Thyroid gland (tissue), 4 donors: Measurements from ENCODE around the gene MEF2B. TPM values are rescaled to one million over a fixed set of nuclear protein-coding genes. Genes with fewer than 3 reads are reported as not detected.
A peak's percentile ranks its signal among the peaks of the same experiment; 100 is the strongest.

Source experiments
- DNase-seq, 2 donors: peaks; one replicate each; pipeline ENCODE4 v3.0.0-alpha.2; 2019
- H3K27ac ChIP-seq, 3 donors: fragments of 200-600 bp; sonication (generic); 1 replicate in 2 of 3; 2 replicates in 1 of 3; pipeline ENCODE4 v1.5.1; 2016 to 2019; ENCODE audit warnings: mild to moderate bottlenecking in 1 of 3, moderate library complexity in 1 of 3
- H3K27me3 ChIP-seq: fragments of 200-600 bp; sonication (generic); one replicate; pipeline ENCODE4 v1.5.1; 2019
- H3K36me3 ChIP-seq, 2 donors: fragments of 200-600 bp; sonication (generic); one replicate each; pipeline ENCODE4 v1.5.1; 2016 to 2019
- H3K4me1 ChIP-seq, 2 donors: fragments of 200-600 bp; sonication (generic); one replicate each; pipeline ENCODE4 v1.5.1; 2017 to 2019
- H3K4me3 ChIP-seq, 3 donors: fragments of 200-600 bp; sonication (generic); replicated peaks in 1 of 3; 1 replicate in 2 of 3; 2 replicates in 1 of 3; pipeline ENCODE4 v1.5.1; 2016; ENCODE audit warnings: mild to moderate bottlenecking in 1 of 3
- H3K9me3 ChIP-seq: fragments of 200-600 bp; sonication (generic); one replicate; pipeline ENCODE4 v1.5.1; 2017
- POLR2A ChIP-seq, 2 donors: fragments of 450-650 bp; IDR thresholded peaks; one replicate each; pipeline ENCODE4 v1.6.1; 2017; ENCODE audit warnings: antibody characterized with exemption in 2 of 2, mild to moderate bottlenecking in 2 of 2, moderate library complexity in 1 of 2
- WGBS, 2 donors: methylation state at CpG; one replicate each; pipeline ENCODE4 v1.1.5; 2017; 5-methylcytosine and 5-hydroxymethylcytosine counted together
- intact Hi-C: fragments of 100-400 bp; cut with DNase I; formaldehyde crosslinking; loops from one replicate; pipeline ENCODE4 v1.15.1; 2023
- total RNA-seq, 4 donors: library from RNA; depleted of rRNA; stranded (reverse); fragments of >200 nt; gene quantifications; one replicate each; pipeline ENCODE4 v1.2.3, GENCODE V29; 2016
- TF ChIP-seq, protein P1 (sequence below), 6 experiments: fragments of 200-600 bp in 3 of 6; fragments of 450-650 bp in 3 of 6; sonication (generic) in 3 of 6; IDR thresholded peaks; one replicate each; pipeline ENCODE4 v1.5.1; 2016 to 2019; ENCODE audit warnings: antibody characterized with exemption in 6 of 6, mild to moderate bottlenecking in 2 of 6, inconsistent platforms in 1 of 6, moderate library complexity in 1 of 6

The MEF2B gene
- total RNA-seq, 4 donors from 2014 or later = 0.67 to 1.5 TPM; not detected in 2

GRCh38 chr19:19207637-19208572 lies 37.8 kb upstream of the MEF2B start:
- TF ChIP-seq, protein P1, sequence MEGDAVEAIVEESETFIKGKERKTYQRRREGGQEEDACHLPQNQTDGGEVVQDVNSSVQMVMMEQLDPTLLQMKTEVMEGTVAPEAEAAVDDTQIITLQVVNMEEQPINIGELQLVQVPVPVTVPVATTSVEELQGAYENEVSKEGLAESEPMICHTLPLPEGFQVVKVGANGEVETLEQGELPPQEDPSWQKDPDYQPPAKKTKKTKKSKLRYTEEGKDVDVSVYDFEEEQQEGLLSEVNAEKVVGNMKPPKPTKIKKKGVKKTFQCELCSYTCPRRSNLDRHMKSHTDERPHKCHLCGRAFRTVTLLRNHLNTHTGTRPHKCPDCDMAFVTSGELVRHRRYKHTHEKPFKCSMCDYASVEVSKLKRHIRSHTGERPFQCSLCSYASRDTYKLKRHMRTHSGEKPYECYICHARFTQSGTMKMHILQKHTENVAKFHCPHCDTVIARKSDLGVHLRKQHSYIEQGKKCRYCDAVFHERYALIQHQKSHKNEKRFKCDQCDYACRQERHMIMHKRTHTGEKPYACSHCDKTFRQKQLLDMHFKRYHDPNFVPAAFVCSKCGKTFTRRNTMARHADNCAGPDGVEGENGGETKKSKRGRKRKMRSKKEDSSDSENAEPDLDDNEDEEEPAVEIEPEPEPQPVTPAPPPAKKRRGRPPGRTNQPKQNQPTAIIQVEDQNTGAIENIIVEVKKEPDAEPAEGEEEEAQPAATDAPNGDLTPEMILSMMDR (IDR thresholded peaks at IDR 0.05) = no peak
- no peak for TF ChIP-seq POLR2A (IDR thresholded peaks at IDR 0.05)
- Histone ChIP-seq H3K27me3 (peaks cover 5% of the 10 kb centered on the region), H3K27ac (no peak overlapping the region), H3K4me3 (no peak overlapping the region), H3K4me1 (peaks cover under 1 to 9% of the 10 kb centered on the region in 2 donors), H3K9me3 (no peaks in the 10 kb centered on the region), H3K36me3 (no peaks in the 10 kb centered on the region)
- WGBS, 2 donors = 54 to 75% methylated on average over 4 to 8 of the region's 8 CpGs
- DNase-seq = no peak
- intact Hi-C loops = no loop called here

GRCh38 chr19:19206938-19207337 lies 36.9 kb upstream of the MEF2B start:
- WGBS, 2 donors = 77% methylated on average over 5 of the region's 5 CpGs
- Histone ChIP-seq H3K27me3 (peaks cover 5% of the 10 kb centered on the region), H3K4me1 (peaks cover 8 to 19% of the 10 kb centered on the region in 2 donors), H3K36me3 (no peaks in the 10 kb centered on the region), H3K9me3 (no peaks in the 10 kb centered on the region), H3K4me3 (no peak overlapping the region), H3K27ac (no peak overlapping the region)
- DNase-seq = no peak
- intact Hi-C loops = no loop called here
- TF ChIP-seq POLR2A (IDR thresholded peaks at IDR 0.05) = no peak
- TF ChIP-seq, protein P1 (IDR thresholded peaks at IDR 0.05) = no peak

- 39 to 41% methylated on average over 14 of the region's 14 CpGs for whole genome bisulfite sequencing, 2 donors
These were observed 35.6 kb upstream of the MEF2B start for GRCh38 chr19:19205416-19206410.

GRCh38 chr19:19204181-19204580 lies 34.1 kb upstream of the MEF2B start:
- H3K4me3 ChIP-seq = no peak overlapping the region
- intact Hi-C loops = no loop called here
- peaks cover under 1 to 11% of the 10 kb centered on the region in 2 donors for H3K36me3 ChIP-seq
- DNase-seq = no peak
- H3K27me3 ChIP-seq = no peaks in the 10 kb centered on the region
- H3K9me3 ChIP-seq = no peaks in the 10 kb centered on the region
- H3K27ac ChIP-seq = no peak overlapping the region
- WGBS, 2 donors = 76 to 80% methylated on average over 13 of the region's 13 CpGs
- TF ChIP-seq, protein P1 (IDR thresholded peaks at IDR 0.05) = no peak
- TF ChIP-seq POLR2A (IDR thresholded peaks at IDR 0.05) = no peak
- H3K4me1 ChIP-seq = peaks cover 8 to 22% of the 10 kb centered on the region in 2 donors

More at GRCh38 chr19:19205416-19206410, 35.6 kb upstream of the MEF2B start:
- no peaks in the 10 kb centered on the region for H3K9me3 ChIP-seq
- peak; percentile 84 to 86 for DNase-seq
- intact Hi-C loops = no loop called here
- no peak overlapping the region for H3K27ac ChIP-seq
- TF ChIP-seq, protein P1 (IDR thresholded peaks at IDR 0.05) = no peak
- no peak for TF ChIP-seq POLR2A (IDR thresholded peaks at IDR 0.05)
- no peaks in the 10 kb centered on the region for H3K27me3 ChIP-seq
- H3K4me1 ChIP-seq = peaks cover 8 to 22% of the 10 kb centered on the region in 2 donors
- H3K36me3 ChIP-seq = peaks cover 0 to 6% of the 10 kb centered on the region in 2 donors
- no peak overlapping the region for H3K4me3 ChIP-seq
